ENCODE results near the gene TCFL5.

DNA sequence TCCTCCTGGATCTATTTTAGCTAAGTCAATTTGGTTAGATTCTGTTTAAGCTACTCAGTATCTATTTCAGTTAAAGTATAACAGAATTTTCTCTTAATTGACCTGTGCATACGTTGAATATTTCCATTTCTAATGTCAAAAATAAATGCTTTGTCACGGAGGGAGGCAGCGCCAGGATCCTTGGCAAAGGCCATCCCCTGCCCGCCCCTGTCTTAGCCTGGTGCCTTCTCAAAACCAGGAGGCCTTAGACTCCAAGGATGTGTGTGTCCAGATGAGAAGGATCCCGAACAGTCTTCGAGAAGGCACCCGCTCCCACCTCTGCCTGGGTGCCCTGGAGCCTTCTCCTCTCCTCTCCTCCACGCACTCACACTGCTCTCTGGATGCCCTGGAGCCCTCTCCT lies 22.4 kb downstream of the TCFL5 start:
- TF ChIP-seq YY1 (IDR thresholded peaks at IDR 0.05; ENCODE audit: insufficient read depth, insufficient read length), result no peak
- TF ChIP-seq SUZ12 (IDR thresholded peaks at IDR 0.05; ENCODE audit: extremely low read depth, insufficient read depth, insufficient read length), result no peak
